Fibroblast of the conjunctiva (primary cell): ENCODE results near the gene SLC30A4.
"Not testable (repeated sequence)": the region's sequence is repeated elsewhere in the genome, so short reads cannot be mapped to it uniquely, and the experiment has no call there.

Experiments used
- DNase-seq: peaks from one replicate; pipeline ENCODE4 v3.0.0-alpha.2; 2010; ENCODE audit warnings: low read depth

Gene SLC30A4, protein sequence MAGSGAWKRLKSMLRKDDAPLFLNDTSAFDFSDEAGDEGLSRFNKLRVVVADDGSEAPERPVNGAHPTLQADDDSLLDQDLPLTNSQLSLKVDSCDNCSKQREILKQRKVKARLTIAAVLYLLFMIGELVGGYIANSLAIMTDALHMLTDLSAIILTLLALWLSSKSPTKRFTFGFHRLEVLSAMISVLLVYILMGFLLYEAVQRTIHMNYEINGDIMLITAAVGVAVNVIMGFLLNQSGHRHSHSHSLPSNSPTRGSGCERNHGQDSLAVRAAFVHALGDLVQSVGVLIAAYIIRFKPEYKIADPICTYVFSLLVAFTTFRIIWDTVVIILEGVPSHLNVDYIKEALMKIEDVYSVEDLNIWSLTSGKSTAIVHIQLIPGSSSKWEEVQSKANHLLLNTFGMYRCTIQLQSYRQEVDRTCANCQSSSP

GRCh38 chr15:45522328-45523165 is at the start of gene SLC30A4:
Gene SLC30A4 (minus strand): TSS chr15:45522755. CDS start chr15:45522354, 401 bp downstream.
- peak; percentile 14 for DNase-seq

- no peak for DNase-seq
Measured at GRCh38 chr15:45555934-45556608, 33.5 kb upstream of the SLC30A4 start.

DNA sequence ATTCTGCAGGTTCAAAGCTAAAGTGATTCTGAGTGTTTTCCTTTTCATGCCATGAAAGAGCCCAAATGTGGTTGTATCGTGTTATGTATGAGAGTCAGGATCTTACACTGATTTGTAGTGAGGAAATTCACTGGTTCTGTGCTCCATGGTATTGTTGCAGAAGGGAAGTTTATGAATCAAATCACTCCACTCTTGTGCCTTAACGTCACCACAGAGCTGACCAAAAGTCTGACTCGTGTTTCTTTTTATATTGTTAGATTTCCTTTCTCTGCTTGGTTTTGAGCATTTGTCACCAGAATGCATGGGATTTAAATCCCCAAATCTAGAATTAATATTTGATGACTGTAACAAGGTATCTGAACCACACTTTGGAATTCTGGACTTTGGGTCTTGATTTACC is 29.1 kb upstream of the SLC30A4 start:
- DNase-seq: no peak

DNA sequence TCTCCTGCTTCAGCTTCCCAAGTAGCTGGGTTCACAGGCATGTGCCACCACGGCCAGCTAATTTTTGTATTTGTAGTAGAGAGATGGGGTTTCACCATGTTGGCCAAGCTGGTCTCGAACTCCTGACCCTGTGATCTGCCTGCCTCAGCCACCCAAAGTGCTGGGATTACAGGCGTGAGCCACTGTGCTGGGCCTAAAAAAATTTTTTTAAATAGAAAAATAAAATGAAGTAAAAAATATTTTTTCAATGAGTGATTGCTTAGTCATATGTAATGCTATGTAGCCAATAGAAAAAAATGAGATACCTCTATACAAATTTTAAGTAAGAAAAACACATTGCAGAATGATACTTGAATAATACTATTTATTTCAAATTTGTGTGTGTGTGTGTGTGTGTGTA is 27.9 kb upstream of the SLC30A4 start:
- no peak for DNase-seq

- DNase-seq: no peak
Measured at GRCh38 chr15:45549541-45550220, 27.1 kb upstream of the SLC30A4 start.

GRCh38 chr15:45548753-45549520 is 26.4 kb upstream of the SLC30A4 start:
- DNase-seq: no peak

- DNase-seq: no peak
Measured at GRCh38 chr15:45546789-45547188, 24.2 kb upstream of the SLC30A4 start.

- no peak for DNase-seq
Measured at GRCh38 chr15:45544266-45545023, 21.9 kb upstream of the SLC30A4 start.

GRCh38 chr15:45543051-45543450 is 20.5 kb upstream of the SLC30A4 start:
- no peak for DNase-seq

DNA sequence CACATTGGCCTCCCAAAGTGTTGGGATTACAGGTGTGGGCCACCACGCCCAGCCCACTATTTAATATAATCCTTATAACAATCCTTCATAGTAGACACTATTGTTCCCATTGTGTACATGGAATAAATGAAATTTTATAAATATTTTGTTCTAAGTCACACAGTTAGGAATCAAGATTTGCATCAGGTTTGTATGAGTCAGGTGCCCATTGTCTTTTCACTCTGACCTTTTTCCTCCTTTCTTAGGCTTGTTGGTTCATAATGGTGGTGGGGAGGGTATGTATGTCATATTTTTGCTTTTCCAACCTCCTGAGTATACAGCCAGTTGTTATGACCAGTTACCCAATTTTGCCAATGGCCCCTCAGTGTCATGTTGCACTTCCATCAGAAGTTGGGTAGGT is 18.0 kb upstream of the SLC30A4 start:
- no peak for DNase-seq

DNA sequence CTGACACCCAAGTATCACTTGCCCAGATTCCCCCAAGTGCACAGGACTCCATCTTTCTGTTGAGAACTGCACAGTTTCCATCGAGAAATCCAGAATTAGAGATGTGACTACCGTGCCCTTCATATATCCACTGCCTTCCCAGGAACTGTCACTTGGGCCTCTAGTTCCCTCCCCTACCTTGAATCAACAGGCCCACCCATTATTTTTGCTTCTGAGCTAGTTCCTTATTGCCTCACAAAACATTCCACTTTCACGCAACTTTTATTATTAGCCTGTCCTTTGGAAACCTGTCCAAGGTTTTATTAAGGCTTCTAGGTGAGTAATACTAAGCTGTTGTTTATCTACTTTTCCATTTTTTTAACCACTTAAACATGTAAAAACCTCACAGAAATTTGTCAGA is 17.1 kb upstream of the SLC30A4 start:
- no peak for DNase-seq

- DNase-seq: no peak
Measured at GRCh38 chr15:45536934-45537333, 14.4 kb upstream of the SLC30A4 start.

GRCh38 chr15:45535486-45536042 is 13.0 kb upstream of the SLC30A4 start:
- DNase-seq: no peak

- no peak for DNase-seq
Measured at GRCh38 chr15:45534821-45535220, 12.3 kb upstream of the SLC30A4 start.

DNA sequence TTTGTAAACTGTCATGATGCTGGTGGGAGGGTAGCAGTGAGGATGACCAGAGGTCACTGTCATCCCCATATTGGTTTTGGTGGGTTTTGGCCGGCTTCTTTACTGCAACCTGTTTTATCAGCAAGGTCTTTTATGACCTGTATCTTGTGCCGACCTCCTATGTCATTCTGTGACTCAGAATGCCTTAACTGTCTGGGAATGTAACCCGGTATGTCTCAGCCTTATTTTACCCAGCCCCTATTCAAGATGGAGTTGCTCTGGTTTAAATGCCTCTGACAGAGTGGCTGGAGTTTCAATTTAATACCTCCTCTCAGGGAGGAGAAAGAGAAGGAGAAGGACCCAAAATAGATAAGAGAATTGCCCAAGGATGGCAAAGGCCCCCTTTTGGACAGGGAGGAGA is 10.3 kb upstream of the SLC30A4 start:
- not testable (repeated sequence) for DNase-seq

DNA sequence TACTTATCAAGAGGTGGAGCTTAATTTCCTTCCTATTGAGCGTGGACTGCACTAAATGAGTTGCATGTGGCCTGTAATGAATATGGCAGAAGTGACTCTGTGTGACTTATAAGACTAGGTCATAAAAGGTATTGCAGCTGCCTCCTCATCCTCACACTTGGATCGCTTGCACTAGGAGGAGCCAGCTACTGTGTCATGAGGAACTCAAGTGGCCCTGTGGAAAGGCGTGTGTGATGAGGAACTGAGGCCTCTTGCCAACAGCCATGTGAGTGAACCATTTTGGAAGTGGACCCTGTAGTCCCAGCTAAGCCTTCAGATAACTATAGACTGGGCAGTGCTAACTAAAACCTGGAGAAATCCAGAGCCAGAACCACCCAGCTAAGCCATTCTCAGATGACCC is 7.1 kb upstream of the SLC30A4 start:
- no peak for DNase-seq

- no peak for DNase-seq
Measured at GRCh38 chr15:45527086-45527485, 4.5 kb upstream of the SLC30A4 start.

- DNase-seq: no peak
Measured at GRCh38 chr15:45523166-45523460, 558 bp upstream of the SLC30A4 start.

DNA sequence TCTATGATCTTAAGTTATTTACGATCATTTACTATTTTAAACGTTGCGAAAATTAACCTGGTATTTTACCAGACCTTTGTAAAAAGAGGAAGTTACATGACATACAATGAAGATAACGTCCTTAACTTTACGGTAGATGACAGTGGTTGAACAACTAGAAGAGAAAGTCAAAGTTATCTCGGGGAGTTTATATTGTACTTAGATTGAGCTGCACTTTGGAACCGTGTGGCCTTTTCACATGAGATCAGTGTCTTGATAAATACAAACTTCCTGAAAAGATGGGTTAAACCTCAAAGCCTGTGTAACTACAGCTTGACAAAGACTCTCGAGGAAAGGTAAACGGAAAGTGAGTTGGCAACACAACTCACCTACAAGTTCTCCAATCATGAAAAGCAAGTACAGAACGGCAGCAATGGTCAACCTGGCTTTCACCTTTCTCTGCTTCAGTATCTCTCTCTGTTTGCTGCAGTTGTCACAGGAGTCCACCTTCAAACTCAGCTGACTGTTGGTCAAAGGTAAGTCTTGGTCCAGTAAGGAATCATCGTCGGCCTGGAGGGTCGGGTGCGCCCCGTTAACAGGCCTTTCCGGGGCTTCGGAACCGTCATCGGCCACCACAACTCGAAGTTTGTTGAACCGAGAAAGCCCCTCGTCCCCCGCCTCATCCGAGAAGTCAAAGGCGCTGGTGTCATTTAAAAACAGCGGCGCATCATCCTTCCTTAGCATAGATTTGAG is 793 bp downstream of the SLC30A4 start:
- DNase-seq: no peak
